HepG2 (cell line): Measurements from ENCODE around the gene IQCN. TPM values are rescaled to one million over a fixed set of nuclear protein-coding genes. Genes with fewer than 3 reads are reported as not detected.

Experiments
- ARNTL ChIP-seq: sonication (generic); formaldehyde crosslinking; IDR thresholded peaks from 2 replicates; pipeline ENCODE4 v1.4.0; 2020; ENCODE audit warnings: mild to moderate bottlenecking, missing genetic modification reagents
- CSRNP2 ChIP-seq: sonication (generic); formaldehyde crosslinking; conservative IDR thresholded peaks from 2 replicates; pipeline ENCODE4 v1.8.0; 2022; ENCODE audit warnings: low read depth, missing genetic modification reagents
- ERF ChIP-seq: IDR thresholded peaks from 2 replicates; pipeline ENCODE4 v1.6.1; 2018; ENCODE audit warnings: missing biosample characterization, missing genetic modification reagents
- GATA4 ChIP-seq: sonication (generic); IDR thresholded peaks from 2 replicates; pipeline ENCODE4 v1.6.1; 2016; ENCODE audit warnings: antibody characterized with exemption, low read depth, borderline replicate concordance
- KLF12 ChIP-seq: sonication (generic); formaldehyde crosslinking; IDR thresholded peaks from 2 replicates; pipeline ENCODE4 v1.4.0; 2020; ENCODE audit warnings: missing genetic modification reagents, borderline replicate concordance
- ZNF556 ChIP-seq: sonication (generic); formaldehyde crosslinking; IDR thresholded peaks from 2 replicates; pipeline ENCODE4 v1.4.0; 2020; ENCODE audit warnings: mild to moderate bottlenecking, missing genetic modification reagents, borderline replicate concordance
- ZNF569 ChIP-seq: sonication (generic); formaldehyde crosslinking; IDR thresholded peaks from 2 replicates; pipeline ENCODE4 v1.5.0; 2020; ENCODE audit warnings: mild to moderate bottlenecking, missing genetic modification reagents, moderate library complexity, borderline replicate concordance
- ZNF644 ChIP-seq: IDR thresholded peaks from 2 replicates; pipeline ENCODE4 v1.6.1; 2016; ENCODE audit warnings: low read depth
- ZSCAN31 ChIP-seq: sonication (generic); formaldehyde crosslinking; IDR thresholded peaks from 2 replicates; pipeline ENCODE4 v1.5.0; 2020; ENCODE audit warnings: low read depth, mild to moderate bottlenecking, missing genetic modification reagents
- polyA plus RNA-seq, 8 experiments: library from polyadenylated mRNA; depleted of rRNA in 3 of 8; stranded (reverse) in 7 of 8; unstranded in 1 of 8; fragments of >200 nt; fragmentation: Illumina TruSeq in 4 of 8; extraction: Trizol in 4 of 8; gene quantifications; 2 replicates each; pipeline versions ENCODE4 v1.2.1 to v1.2.3, GENCODE V29; 2011 to 2016; ENCODE audit warnings: low read depth in 4 of 8, missing spikeins in 1 of 8, mixed read lengths in 1 of 8; ENCODE audit not compliant: insufficient read depth in 1 of 8
- total RNA-seq, 5 experiments: library from RNA; depleted of rRNA; stranded (reverse); fragments of >200 nt; fragmentation: Illumina TruSeq; extraction: Trizol; gene quantifications; 2 replicates each; pipeline ENCODE4 v1.2.3, GENCODE V29; 2016; ENCODE audit warnings: low read depth in 1 of 5
- TF ChIP-seq, protein P1 (sequence below): sonication (generic); formaldehyde crosslinking; IDR thresholded peaks from 2 replicates; pipeline ENCODE4 v1.4.0; 2020; ENCODE audit warnings: missing genetic modification reagents
- TF ChIP-seq, protein P2 (sequence below): sonication (generic); formaldehyde crosslinking; IDR thresholded peaks from 2 replicates; pipeline ENCODE4 v1.4.0; 2020; ENCODE audit warnings: mild to moderate bottlenecking, missing genetic modification reagents
- TF ChIP-seq, protein P3 (sequence below): sonication (generic); formaldehyde crosslinking; IDR thresholded peaks from 2 replicates; pipeline ENCODE4 v1.5.1; 2020; ENCODE audit warnings: missing genetic modification reagents, mild to moderate bottlenecking, borderline replicate concordance

The IQCN gene
- total and polyA plus RNA-seq, 2 of the 13 experiments (the other 11 are each of a cell fraction or from before 2014, with no cell fraction given): 0.04 to 0.18 TPM

GRCh38 chr19:18233224-18233825 lies 40.9 kb downstream of the IQCN start (continued):
- TF ChIP-seq CSRNP2 (CRISPR knock-in tag): no peak
- no peak for TF ChIP-seq GATA4
- TF ChIP-seq, protein P1, sequence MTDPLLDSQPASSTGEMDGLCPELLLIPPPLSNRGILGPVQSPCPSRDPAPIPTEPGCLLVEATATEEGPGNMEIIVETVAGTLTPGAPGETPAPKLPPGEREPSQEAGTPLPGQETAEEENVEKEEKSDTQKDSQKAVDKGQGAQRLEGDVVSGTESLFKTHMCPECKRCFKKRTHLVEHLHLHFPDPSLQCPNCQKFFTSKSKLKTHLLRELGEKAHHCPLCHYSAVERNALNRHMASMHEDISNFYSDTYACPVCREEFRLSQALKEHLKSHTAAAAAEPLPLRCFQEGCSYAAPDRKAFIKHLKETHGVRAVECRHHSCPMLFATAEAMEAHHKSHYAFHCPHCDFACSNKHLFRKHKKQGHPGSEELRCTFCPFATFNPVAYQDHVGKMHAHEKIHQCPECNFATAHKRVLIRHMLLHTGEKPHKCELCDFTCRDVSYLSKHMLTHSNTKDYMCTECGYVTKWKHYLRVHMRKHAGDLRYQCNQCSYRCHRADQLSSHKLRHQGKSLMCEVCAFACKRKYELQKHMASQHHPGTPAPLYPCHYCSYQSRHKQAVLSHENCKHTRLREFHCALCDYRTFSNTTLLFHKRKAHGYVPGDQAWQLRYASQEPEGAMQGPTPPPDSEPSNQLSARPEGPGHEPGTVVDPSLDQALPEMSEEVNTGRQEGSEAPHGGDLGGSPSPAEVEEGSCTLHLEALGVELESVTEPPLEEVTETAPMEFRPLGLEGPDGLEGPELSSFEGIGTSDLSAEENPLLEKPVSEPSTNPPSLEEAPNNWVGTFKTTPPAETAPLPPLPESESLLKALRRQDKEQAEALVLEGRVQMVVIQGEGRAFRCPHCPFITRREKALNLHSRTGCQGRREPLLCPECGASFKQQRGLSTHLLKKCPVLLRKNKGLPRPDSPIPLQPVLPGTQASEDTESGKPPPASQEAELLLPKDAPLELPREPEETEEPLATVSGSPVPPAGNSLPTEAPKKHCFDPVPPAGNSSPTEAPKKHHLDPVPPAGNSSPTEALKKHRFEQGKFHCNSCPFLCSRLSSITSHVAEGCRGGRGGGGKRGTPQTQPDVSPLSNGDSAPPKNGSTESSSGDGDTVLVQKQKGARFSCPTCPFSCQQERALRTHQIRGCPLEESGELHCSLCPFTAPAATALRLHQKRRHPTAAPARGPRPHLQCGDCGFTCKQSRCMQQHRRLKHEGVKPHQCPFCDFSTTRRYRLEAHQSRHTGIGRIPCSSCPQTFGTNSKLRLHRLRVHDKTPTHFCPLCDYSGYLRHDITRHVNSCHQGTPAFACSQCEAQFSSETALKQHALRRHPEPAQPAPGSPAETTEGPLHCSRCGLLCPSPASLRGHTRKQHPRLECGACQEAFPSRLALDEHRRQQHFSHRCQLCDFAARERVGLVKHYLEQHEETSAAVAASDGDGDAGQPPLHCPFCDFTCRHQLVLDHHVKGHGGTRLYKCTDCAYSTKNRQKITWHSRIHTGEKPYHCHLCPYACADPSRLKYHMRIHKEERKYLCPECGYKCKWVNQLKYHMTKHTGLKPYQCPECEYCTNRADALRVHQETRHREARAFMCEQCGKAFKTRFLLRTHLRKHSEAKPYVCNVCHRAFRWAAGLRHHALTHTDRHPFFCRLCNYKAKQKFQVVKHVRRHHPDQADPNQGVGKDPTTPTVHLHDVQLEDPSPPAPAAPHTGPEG (CRISPR knock-in tag): peak; percentile 92
- peak; percentile 78; the same call in 1 of the 2 replicates for TF ChIP-seq ZSCAN31 (CRISPR knock-in tag)
- TF ChIP-seq ZNF556 (CRISPR knock-in tag): peak; percentile 48
- TF ChIP-seq ERF (CRISPR knock-in tag): peak; percentile 97
- no peak for TF ChIP-seq ZNF644 (CRISPR knock-in tag)
- peak; percentile 94 for TF ChIP-seq KLF12 (CRISPR knock-in tag)
- TF ChIP-seq ARNTL: 0 out of 2 replicates have a peak, but pooled peaks have one; percentile 57
- TF ChIP-seq, protein P2, sequence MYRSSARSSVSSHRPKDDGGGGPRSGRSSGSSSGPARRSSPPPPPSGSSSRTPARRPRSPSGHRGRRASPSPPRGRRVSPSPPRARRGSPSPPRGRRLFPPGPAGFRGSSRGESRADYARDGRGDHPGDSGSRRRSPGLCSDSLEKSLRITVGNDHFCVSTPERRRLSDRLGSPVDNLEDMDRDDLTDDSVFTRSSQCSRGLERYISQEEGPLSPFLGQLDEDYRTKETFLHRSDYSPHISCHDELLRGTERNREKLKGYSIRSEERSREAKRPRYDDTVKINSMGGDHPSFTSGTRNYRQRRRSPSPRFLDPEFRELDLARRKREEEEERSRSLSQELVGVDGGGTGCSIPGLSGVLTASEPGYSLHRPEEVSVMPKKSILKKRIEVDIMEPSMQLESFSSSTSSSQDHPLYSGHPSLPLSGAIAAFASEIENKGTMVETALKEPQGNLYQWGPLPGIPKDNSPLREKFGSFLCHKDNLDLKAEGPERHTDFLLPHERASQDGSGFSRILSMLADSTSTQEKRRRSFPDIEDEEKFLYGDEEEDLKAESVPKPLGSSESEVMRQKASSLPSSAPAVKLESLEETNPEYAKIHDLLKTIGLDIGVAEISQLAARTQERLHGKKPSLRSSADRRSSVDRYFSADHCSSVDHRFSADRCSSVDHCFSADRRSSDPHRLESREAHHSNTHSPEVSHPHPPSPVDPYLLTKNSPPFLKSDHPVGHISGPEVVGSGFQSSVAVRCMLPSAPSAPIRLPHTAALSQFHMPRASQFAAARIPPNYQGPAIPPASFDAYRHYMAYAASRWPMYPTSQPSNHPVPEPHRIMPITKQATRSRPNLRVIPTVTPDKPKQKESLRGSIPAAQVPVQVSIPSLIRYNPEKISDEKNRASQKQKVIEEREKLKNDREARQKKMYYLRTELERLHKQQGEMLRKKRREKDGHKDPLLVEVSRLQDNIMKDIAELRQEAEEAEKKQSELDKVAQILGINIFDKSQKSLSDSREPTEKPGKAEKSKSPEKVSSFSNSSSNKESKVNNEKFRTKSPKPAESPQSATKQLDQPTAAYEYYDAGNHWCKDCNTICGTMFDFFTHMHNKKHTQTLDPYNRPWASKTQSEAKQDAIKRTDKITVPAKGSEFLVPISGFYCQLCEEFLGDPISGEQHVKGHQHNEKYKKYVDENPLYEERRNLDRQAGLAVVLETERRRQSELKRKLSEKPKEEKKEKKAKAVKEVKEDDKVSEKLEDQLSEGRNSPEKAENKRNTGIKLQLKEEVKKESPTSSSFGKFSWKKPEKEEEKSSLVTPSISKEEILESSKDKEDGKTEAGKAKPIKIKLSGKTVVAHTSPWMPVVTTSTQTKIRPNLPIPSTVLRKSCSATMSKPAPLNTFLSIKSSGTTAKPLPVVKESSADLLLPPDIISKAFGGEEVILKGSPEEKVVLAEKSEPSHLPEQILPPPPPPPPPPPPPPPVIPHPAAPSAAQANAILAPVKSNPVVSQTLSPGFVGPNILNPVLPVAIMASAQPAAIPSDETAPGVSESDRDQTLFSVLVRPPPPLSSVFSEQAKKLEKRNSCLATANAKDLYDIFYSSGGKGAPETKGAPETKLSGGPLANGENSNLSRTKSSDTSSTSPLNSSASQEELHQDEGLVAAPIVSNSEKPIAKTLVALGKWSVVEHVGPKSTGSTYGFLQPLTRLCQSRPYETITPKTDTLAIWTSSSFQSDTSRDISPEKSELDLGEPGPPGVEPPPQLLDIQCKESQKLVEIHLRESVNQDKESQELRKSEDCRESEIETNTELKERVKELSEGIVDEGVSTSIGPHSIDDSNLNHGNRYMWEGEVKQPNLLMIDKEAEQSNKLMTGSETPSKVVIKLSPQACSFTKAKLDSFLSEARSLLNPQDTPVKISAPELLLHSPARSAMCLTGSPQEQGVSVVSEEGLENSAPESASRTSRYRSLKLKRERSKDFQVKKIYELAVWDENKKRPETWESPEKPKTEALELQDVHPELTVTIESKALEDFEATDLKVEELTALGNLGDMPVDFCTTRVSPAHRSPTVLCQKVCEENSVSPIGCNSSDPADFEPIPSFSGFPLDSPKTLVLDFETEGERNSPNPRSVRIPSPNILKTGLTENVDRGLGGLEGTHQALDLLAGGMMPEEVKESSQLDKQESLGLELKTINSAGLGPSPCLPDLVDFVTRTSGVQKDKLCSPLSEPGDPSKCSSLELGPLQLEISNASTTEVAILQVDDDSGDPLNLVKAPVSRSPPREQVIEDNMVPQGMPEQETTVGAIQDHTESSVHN (CRISPR knock-in tag): no peak
- TF ChIP-seq ZNF569 (CRISPR knock-in tag): no peak
- TF ChIP-seq, protein P3, sequence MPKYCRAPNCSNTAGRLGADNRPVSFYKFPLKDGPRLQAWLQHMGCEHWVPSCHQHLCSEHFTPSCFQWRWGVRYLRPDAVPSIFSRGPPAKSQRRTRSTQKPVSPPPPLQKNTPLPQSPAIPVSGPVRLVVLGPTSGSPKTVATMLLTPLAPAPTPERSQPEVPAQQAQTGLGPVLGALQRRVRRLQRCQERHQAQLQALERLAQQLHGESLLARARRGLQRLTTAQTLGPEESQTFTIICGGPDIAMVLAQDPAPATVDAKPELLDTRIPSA: 0 out of 2 replicates have a peak, but pooled peaks have one; percentile 22
